Ramos (cell line): ENCODE results near the gene RAD9B.
"Not testable (repeated sequence)": the region's sequence is repeated elsewhere in the genome, so short reads cannot be mapped to it uniquely, and the experiment has no call there.

Experiments used
- in situ Hi-C: fragments of 300-500 bp; cut with MboI; formaldehyde crosslinking; loops from one replicate; pipeline ENCODE4 v1.14.3; 2022; ENCODE audit warnings: low sequenced_read_pairs; ENCODE audit not compliant: unreplicated experiment

Gene RAD9B

DNA sequence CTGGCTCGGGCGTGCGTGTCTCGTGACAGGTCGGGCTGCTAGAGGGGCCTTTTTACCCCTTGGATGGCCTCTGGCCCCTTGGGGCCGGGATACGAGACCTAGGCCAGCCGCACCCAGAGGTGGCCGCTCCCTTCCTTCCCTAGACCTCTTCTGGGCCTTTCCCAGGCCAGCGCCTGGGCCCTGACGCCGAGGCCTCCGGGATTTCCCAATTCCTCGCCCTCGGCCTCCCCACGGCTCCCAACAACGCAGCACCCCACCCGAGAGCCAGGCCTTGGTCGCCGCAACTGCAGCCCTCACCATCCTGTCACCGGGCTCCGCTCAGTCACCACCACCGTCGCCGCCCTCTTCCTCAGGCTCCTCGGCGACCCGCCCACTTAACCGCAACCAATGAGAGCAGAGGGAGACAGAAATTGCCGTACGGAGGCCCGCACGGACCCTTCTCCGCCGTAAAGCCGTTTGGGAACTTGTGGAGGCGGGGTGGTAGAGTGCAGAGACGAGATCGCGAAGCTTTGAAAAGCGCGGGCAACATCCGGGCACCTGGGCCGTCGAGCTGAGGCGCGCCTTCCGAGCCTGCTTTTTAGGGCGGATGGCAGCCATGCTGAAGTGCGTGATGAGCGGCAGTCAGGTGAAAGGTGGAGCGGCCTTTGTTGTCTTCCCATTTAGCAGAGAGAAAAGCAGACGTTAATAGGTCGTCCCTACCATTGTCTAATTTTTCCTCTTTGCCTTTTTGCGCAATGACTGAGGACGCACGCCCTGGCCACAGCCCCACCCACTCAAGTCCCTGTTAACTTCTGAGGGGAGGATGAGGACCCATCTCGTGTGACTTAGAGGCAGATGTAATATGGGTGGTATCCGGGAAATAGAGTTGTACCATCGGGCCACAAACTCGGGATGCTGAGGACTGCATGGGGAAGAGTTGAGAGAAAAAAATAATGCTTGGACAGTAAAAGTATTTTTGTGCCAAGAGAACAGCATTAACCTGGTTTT lies at the start of gene RAD9B, which contains the start of gene VPS29:
RAD9B (plus strand) TSS at position 580 of the 987 bp plus-strand sequence; CDS start at position 587, 7 bp downstream.
VPS29 (minus strand) TSS at position 360 of the 987 bp plus-strand sequence; CDS start at position 300, 60 bp downstream.
- in situ Hi-C loops = loop anchor here (5.0 kb wide), 1 partner anchor 45 kb away; no protein-coding TSS in a partner anchor

DNA sequence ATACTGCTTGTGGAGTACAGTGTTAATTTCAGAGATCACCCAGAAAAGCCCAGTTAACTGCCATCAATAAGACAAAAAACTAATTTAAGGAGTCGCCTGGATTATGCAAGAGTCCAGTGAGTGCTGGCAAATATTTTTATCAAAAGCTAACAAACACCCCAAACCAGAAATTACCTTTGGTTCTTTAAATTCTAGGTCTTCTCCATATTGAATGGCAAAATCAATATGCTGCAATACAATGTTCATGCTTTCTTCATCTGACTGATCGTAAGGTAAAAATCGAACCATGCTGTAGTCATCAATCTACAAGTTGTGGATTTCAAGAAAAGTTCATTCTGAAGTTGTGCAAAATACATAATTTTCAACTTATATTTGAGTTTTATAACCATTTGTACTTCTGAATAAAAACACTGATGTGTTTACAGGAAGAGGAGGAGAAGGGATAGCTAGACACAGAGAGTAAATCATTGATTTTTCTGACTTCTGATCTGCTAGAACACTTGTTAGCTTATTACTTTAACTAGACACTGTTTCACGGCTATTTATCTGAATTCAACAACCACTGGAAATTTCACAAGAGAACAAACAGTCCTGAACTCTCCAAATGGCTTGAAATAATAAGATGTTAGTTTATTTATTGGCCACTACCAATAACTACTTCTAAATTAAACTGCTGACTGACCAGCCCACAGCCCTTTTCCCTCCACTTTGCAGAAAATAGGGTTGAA lies 48.4 kb upstream of the RAD9B start:
- in situ Hi-C loops = no loop called here

DNA sequence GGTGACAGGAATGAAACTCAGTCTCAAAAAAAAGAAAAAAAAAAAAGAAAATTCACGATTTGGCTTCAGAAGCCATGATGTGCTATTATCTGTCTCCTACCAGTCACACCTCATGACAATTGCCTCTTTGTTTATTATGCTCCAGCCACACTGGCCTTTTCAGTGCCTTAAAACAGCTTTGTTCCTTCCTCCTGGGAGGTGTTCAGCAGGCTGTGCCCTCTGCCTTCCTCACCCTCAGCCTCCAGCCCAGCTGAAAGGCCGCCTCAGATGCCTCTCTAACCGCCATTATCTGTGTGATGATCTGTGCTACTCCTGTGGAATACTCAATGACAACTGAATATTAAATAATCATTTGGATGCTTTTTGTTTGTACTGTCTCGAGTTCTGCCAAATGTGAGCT lies 43.4 kb upstream of the RAD9B start:
- in situ Hi-C loops = loop anchor here (5.0 kb wide), 2 partner anchors 44 to 144 kb away; partner anchors contain the start of genes RAD9B and VPS29

DNA sequence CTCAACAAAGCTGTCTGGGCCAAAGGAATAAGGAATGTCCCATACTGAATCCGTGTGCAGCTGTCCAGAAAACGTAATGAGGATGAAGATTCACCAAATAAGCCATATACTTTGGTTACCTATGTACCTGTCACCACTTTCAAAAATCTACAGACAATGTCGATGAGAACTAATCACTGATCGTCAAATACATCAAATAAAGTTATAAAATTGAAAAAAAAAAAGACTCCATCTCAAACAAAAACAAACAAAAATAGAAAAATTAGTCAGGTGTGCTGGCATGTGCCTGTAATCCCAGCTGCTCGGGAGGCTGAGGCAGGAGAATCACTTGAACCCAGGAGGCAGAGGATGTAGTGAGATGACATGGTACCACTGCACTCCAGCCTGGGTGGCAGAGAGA lies 40.9 kb upstream of the RAD9B start:
- in situ Hi-C loops = not testable (repeated sequence)

DNA sequence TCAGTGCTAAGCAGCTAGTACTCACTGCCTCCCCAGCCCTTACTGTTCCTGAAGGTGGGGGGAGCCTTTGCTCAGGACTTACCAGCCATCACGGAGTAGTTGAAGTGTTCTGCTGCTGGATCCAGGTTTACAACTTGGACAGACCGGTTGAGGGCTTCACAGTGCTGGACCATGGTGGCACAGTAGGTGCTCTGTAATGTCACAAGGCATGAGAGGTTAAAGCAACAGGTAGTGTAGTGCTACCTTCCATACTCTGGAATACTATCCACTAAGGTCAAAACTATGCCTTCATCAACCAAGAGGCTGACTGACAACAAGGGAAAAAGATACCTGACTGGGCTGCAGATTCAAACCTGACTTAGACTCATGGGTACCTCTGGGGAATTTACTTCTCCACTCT lies 37.1 kb upstream of the RAD9B start:
- in situ Hi-C loops = no loop called here

DNA sequence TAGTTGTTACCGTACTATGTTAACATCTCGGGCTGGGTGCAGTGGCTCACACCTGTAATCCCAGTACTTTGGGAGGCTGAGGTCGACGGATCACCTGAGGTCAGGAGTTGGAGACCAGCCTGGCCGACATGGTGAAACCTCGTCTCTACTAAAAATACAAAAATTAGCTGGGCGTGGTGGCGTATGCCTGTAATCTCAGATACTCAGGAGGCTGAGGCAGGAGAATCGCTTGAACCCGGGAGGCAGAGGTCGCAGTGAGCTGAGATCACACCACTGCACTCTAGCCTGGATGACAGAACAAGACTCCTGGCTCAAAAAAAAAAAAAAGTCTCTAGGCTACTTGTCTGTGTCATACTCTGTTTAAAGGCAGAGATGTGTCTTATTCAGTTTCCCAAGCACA lies 36.4 kb upstream of the RAD9B start:
- in situ Hi-C loops = not testable (repeated sequence)

DNA sequence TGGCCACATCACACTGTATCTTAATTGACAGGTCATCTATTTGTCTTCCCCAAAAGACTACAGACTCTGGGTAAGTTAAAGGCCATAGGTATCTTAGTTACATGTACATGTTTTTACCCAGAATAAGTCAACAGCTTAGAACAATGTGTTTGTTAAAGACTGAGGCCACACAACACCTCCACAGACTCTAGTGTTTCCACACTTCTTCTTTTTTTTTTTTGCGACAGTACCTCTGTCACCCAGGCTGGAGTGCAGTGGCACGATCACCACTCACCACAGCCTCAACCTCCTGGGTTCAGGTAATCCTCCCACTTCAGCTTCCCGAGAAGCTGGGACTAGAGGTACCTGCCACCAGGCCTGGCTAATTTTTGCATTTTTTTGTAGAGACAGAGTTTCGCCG lies 35.3 kb upstream of the RAD9B start:
- in situ Hi-C loops = no loop called here

DNA sequence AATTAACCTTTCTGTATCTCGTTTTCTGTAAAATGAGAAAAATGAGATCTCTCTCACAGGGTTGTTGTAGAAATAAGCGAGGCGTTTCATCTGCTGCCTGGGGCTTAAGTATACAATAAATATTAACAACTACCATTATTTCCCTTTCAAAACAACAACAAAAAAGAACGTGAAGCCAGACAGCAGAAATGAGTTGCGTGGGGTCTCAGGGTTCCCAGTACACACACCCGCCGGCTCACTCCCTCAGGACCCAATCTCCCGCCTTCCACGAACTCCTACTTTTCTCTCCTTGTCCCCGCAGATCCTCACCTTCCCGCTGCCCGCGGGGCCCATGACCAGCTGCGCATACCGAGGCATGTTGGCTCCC lies 34.3 kb upstream of the RAD9B start:
- in situ Hi-C loops = no loop called here

DNA sequence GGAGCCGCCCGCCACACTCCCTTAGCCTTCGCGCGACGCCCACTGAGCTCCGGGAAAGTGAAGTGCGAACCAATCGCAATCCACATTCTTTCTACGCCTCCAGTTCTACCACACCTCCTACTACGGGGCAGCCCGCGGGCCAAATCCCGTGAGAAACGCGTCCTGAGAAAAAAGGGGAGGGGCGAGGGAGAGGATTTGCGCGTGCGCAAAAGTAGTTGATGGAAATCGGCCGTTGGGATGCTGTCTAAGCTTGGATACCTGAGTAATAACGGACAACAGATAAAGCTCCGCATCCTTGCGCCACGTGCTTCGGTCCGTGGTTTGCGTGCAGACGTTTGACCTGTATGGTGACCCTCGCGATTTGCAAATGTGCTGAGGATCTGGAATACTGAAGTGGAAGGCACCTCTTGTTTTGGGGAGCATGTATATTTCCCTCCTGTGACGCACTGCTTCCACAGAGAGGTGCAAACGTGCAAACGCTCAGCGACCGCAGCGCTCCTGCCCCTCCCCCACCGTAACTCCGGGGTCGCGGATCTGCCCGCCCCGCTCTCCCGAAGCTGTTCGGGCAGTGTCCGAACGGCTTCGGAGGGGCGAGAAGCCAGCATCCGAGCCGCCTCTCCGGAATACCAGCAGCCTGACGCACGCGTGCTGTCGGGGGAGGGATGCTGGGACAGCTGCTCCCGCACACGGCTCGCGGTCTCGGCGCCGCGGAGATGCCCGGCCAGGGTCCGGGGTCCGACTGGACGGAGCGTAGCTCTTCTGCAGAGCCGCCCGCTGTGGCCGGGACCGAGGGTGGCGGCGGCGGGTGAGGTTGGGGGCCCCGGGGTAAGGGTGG lies 33.7 kb upstream of the RAD9B start, which contains the start of the genes FAM216A and GPN3:
FAM216A (plus strand) TSS at position 632 of the 835 bp plus-strand sequence; CDS start at position 663, 31 bp downstream.
GPN3 (minus strand) TSS at position 44 of the 835 bp plus-strand sequence. CDS start 54 bp downstream, outside the sequence.
- in situ Hi-C loops = no loop called here

DNA sequence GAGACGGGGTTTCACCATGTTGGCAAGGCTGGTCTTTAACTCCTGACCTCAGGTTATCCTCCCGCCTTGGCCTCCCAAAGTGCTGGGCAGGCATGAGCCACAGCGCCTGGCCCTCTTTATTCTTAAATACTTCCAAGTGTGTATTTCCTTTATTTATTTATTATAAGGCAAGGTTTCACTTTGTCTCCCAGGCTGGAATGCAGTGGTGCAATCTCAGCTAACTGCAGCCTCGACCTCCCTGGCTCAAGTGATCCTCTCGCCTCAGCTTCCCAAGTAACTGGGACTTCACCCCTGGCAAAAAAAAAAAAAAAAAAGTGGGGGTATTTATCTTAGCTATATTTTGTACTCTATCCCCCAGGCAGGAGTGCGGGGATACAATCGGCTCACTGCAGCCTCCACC lies 26.7 kb upstream of the RAD9B start:
- in situ Hi-C loops = no loop called here

DNA sequence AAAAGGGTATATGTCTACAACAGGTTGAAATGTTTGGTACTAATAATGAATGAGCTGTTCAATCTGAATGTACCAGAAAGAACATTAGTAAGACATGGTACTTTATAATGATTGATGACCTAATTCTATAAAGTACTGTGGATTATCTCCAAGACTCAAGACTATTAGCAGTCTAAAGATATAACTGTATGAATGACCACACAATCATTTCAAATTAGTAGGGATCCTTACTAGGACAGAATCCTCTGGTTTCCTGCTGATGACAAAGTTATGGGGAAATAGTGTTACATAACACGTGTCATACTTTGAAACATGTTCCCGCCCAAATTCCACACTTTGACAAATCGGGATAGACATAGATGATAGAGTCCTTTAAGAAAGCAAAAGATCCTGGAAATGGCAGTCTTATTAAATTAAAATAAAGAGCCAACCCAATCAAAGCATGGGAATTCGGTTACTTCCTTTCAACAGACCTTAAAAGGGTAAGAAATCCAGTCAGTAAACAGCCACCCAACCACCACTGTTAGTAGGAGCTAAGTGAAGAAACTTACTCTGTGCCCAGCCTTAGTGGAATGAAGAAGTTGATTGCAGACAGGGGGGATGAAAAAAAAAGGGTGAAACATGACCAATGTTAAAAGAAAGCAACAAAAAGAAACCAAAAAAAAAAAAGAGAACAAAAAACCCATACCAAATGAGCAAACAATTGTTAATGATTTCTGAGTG lies 3.0 kb upstream of the RAD9B start:
- in situ Hi-C loops = no loop called here

DNA sequence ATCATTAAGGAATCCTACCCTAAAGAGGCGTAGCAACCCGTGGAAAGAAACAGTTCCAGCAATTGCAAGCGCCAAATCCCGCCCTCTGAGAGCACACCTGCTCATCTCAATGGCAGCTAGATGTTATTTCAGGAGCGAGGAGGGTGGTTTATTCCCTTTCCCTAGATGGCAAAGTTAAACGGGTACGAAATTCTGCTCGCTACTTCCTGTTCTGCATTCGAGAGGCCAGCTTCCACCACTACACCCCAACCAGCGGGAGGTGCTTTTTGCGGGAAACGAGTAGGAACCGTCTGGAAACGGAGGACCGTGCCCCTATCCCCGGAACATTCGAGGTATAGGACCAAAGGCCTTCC lies 756 bp upstream of the RAD9B start:
- in situ Hi-C loops = loop anchor here (5.0 kb wide), 1 partner anchor 44 kb away; no protein-coding TSS in a partner anchor

DNA sequence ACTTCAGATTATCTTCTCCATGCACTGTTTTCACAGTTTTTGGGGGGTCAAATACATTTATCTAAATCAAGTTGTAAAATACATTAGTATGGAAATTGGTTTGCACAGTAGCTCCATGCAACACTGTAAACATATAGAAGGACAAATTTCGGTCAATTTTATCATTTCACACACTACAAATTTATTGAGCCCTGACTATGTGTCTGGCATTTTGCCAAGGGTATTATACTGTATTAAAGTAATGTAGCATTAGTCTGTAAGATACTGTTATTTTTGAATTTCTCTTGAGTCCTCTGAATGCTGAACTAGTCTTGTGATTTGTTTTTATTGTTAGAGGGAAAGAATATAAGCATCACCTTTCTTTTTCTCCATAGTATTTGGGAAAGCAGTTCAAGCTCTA lies 1.3 kb downstream of the RAD9B start:
- in situ Hi-C loops = loop anchor here (5.0 kb wide), 1 partner anchor 46 kb away; no protein-coding TSS in a partner anchor

DNA sequence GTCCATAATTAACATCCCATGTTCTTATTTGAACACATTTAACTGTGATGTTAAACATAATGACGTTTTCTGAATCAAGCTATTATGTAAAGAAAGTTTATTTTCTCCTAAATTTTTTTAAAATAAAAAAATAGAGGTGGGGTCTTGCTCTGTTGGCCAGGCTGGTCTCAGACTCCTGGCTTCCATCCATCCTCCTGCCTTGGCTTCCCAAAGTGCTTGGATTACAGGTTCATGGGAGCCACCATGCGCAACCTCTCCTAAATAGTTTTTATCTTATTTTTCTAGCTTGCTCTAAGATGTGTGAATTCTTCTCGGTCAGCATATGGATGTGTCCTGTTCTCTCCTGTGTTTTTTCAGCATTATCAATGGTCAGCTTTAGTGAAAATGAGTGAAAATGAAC lies 3.2 kb downstream of the RAD9B start:
- in situ Hi-C loops = no loop called here

DNA sequence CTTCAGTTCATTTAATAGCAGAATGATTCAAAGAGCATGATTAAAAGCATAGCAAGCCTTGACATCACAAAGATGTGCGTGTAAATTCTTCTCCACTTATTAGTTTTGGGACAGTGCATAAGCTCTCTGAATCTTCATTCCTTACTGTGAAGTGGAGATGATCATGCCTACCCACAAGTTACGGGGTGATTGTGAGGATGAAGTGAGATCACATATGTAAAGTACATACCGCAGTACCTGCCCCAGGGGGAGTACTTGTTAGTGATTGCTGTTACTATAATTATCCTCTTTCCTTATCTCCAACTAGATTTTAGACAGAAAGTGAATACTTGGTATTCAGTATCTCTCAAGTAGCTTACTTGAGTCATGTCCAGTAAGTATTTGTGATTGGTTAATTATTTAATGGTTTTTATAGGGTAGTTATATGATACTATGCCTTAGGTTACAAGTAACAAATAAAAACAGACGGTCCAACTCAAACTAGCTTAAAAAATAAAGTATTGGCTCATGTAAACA lies 6.0 kb downstream of the RAD9B start:
- in situ Hi-C loops = no loop called here

DNA sequence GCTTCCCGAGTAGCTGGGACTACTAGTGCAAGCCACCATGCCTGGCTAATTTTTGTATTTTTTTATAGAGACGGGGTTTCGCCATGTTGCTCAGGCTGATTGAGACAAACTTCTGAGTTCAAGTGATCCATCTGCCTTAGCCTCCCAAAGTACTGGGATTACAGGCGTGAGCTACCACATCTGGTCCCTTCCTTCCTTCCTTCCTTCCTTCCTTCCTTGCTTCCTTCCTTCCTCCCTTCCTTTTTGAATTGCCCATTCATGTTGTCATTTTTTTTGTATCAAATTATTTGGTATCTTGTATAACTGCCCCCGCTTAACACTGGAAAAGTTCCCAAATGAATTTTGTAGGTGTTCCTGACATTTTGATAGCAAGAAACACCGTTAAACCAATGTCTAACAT lies 11.7 kb downstream of the RAD9B start:
- in situ Hi-C loops = loop anchor here (5.0 to 10.0 kb wide), 2 partner anchors 88 to 311 kb away; no protein-coding TSS in a partner anchor

DNA sequence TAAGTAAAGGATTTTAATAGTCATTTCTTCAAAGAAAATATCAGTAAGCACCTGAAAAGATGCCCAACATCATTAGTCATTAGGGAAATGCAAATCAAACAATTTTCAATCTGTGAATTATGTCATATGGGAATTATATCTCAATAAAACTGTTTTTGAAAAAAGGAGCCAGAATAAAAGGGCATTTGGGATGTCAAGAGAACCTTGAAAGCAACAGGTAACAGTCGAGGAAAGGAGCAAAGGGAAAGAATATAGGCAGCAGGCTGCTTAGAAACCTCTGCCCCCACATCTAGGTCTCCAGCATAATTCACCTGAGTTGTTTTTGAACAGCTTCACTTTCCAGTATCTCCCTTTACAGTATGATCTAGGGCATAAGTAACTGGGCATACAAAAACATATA lies 12.2 kb downstream of the RAD9B start:
- in situ Hi-C loops = loop anchor here (5.0 to 10.0 kb wide), 2 partner anchors 88 to 310 kb away; no protein-coding TSS in a partner anchor

DNA sequence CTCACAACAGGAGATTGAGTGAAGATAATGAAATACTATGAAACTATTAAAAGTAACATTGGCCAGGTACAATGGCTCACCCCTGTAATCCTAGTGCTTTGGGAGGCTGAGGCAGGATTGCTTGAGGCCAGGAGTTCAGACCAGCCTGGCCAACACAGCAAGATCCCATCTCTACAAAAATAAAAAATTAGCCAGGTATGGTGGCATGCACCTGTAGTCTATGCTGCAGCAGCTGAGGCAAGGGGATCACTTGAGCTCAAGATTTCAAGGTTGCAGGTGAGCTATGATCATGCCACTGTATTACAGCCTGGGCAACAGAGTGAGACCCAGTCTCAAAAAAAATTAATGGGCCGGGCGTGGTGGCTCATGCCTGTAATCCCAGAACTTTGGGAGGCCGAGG lies 14.9 kb downstream of the RAD9B start:
- in situ Hi-C loops = loop anchor here (10.0 kb wide), 1 partner anchor 308 kb away; no protein-coding TSS in a partner anchor

DNA sequence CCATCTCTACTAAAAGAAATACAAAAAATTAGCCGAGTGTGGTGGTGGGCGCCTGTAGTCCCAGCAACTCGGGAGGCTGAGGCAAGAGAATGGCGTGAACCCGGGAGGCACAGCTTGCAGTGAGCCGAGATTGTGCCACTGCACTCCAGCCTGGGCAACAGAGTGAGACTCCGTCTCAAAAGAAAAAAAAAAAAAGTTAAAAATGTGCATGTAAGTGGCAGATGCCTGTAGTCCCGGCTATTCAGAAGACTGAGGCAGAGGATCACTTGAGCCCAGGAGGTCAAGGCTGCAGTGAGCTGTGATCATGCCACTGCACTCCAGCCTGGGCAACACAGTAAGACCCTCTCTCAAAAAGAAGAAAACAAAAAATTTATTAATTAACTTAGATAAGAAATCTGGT lies 15.9 kb downstream of the RAD9B start:
- in situ Hi-C loops = loop anchor here (10.0 kb wide), 1 partner anchor 307 kb away; no protein-coding TSS in a partner anchor
